Measurements from ENCODE around the gene CLDN22.

Gene CLDN22

GRCh38 chr4:183284965-183285364 lies 35.1 kb downstream of the CLDN22 start:
- no peak for DNase-seq (ENCODE audit: low read depth in 2 of 2, low spot score in 1 of 2)

GRCh38 chr4:183284258-183284785 lies 35.8 kb downstream of the CLDN22 start:
- DNase-seq (ENCODE audit: low read depth in 2 of 2, low spot score in 1 of 2), result no peak

DNA sequence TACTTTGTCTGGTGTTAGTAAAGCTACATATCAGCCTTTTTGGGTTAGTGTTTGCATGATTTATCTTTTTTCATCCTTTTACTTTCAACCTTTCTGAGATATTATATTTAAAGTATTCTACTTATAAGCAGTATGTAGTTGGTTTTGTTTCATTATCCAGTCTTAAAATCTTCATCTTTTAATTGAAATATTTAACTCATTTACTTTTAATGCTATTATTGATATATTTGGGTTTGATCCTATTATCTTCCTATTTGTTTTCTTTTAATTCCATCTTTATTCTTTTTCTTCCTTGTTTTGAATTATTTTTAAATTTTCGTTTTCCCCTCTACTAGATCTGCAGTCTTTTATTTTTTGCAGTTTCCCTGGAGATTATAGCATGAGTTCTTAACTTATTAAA lies 44.0 kb downstream of the CLDN22 start:
- DNase-seq (ENCODE audit: low read depth in 2 of 2, low spot score in 1 of 2), result no peak

GRCh38 chr4:183272384-183272783 lies 47.7 kb downstream of the CLDN22 start:
- DNase-seq (ENCODE audit: low read depth in 2 of 2, low spot score in 1 of 2), result no peak

DNA sequence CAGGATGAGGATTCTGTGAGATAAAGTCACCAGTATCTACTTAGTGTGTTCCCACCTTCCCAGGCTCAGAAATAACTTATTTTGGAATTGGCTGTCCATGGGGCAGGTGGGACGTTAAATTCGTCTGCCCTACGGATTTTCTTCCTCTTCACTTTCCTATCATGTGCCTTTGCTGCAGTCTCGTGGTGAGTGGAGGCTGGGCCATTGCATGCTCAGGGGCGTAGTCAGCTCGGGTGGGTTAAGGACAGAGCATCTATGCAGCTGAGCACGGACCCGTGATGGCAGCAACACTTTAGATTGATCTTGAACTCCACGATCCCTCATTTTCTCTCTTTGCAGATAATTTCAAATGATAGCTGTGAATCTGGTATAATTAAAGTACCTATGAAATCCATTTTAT lies 51.5 kb downstream of the CLDN22 start:
- DNase-seq (ENCODE audit: low read depth in 2 of 2, low spot score in 1 of 2), result no peak
